GM18498 (cell line): ENCODE results near the gene PARVA.

ENCODE experiments used
- ATAC-seq: cut with Tn5 transposase; IDR thresholded peaks from one replicate; pipeline ENCODE4 v1.9.1; 2021; ENCODE audit warnings: mild to moderate bottlenecking, moderate library complexity; ENCODE audit not compliant: unreplicated experiment

Gene PARVA

DNA sequence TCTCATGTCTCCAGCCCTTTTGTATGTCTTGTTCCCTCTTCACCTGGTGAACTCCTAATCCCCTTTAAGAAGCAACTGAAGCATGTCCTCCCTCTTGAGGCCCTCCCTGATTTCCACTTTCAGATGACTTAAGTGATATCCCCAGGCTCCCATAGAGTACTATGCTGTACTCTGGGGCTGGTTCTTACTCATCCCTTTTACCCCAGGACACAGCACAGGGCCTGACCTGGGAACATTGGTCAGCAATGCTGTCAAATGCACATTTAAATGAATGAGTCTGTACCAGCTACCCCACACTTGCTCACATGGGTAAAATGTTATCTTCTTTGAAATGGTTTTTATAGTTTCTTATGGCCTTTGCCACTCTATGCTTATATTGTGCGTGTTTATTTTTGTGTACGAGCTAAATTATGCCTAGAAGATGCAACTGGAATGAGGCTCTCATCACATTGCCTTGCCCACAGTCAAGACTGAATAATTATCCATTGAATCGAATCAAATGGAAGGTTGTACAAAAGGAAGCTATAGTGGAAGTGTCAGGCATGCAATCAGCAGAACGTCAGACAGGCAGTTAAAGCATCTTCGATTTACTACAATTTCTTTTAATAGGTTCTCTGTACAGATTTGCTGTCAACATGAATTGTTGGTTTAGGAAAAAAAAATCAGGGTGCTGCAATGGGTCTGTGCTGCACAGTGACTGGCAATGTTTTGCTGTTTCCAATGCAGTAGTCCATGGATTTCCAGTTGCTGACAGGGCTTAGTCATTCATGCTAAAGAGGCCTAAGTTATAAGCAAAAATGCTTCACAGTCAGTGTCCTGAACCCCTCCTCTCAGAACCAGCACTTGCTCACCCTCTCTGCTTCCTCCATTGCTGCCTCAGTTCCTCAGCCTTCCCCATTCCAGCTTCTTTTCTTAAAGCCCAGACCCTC is 79.5 kb downstream of the PARVA start:
- ATAC-seq: no peak

- ATAC-seq: no peak
Observed at GRCh38 chr11:12458042-12458441, 80.7 kb downstream of the PARVA start.

- ATAC-seq: no peak
Observed at GRCh38 chr11:12459374-12459773, 82.0 kb downstream of the PARVA start.

DNA sequence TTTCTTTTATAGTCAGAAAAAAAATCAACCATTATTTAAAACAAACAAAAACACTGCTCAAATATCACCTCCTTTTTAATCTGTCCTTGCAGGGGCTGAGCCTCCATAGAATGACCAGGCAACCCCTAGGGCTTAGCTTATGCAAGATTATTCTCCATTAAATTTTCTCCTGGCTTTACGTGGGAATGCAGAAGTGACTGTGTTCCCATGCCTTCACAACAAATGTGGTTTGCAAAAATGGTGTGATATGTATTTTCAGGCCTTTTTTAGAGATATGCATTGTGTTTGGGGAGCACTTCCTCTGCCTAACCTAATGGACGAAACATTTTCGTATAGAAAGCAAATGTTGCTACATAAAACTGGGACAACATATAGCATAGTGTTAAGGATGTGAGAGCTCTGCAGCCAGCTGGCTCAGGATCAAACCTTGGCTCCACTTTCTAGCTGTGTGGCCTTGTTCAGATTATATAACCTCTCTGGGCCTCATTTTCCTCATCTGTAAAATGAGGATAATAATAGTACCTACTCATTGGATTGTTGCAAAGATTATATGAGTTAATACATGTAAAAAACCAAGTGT is 82.6 kb downstream of the PARVA start:
- ATAC-seq: no peak

DNA sequence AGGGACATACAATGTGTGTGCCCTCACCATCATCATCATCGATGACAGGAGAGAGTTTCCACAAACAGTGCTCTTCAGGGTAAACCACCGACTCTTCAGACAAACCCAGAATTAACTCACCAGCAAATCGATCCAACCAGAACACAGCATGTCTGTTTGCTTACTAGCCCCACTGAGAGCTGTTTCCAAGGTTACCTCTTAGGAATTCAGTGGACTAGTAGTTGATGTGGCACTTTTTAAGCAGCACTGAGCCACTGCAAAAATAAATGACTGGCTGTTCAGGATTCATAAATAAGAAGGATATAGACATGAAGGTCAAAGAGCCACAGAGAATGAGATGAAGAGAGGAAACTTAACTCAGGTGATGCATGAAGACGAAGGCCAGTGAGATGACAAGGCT is 83.1 kb downstream of the PARVA start:
- no peak for ATAC-seq

DNA sequence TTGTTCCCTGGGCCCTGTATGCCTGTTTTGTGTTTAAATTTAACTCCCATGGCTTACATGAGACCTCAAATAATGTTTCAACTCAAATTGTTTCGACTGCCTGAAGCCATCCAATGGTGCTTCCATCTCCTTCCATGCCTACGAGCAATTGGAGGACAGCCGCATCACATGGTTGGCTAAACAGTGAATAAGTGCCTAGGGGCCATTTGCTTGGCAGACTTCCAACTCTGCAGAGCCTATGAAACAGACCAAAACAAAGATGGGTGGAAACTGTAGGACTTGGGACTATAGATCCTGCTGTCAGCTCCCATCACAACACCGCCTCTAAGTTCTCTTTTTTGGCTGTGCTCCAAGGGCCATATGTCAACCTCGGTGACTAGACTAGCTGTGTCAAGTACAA is 84.1 kb downstream of the PARVA start:
- no peak for ATAC-seq

GRCh38 chr11:12464303-12464702 is 86.9 kb downstream of the PARVA start:
- ATAC-seq: no peak

DNA sequence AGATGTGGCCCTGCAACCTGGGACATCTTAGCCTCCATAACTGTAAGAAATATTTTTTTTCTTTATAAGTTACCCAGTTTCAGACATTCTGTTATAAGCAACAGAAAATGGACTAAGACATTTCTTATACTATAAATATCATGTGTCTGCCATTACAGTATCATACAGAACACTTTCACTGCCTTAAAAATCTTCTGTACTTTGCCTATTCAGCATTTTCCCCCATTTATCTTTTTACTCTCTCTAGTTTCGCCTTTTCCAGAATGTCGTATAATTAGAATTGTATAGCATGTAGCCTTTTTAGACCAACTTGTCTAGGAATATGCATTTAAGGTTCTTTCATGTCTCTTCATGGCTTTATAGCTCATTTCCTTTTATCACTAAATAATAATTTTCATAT is 88.0 kb downstream of the PARVA start:
- no peak for ATAC-seq

DNA sequence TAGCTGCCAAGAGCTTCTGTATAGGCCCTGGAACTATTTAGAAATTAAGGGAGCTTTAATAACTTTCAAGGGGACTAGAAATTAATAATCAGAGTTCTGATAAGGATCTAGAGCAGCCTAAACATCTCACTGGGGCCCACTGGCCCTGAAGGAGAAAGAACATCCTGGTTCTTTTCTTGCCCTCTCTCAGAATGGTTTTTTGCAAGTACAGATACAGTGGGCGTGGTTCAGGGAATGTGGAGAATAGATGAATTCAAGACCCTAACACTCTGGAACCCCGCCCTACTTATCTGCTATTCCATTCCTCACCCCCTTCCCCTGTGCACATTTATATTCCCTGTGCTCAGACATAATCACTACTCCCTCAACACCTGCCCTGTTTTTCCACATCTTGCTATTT is 90.2 kb downstream of the PARVA start:
- no peak for ATAC-seq

DNA sequence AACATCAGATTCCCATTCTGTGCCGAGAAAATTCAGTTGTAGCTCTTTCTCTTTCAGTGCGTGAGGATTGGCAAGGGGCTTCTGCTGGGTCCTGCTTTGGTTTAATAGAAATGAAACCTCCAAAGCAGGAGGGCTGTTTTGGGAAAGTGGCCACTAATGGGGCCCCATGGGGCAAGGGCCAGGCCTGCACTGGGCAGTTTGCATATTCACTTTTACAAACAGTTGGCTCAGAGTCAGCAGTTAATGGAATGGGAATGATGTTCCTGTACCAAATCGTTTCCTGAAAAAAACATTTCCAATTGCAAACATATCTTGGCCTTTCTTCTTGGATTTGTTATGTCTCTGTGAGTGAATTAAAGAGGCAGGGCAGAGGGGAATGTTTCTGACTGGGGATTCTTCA is 92.1 kb downstream of the PARVA start:
- ATAC-seq: no peak

GRCh38 chr11:12470236-12470635 is 92.9 kb downstream of the PARVA start:
- no peak for ATAC-seq

DNA sequence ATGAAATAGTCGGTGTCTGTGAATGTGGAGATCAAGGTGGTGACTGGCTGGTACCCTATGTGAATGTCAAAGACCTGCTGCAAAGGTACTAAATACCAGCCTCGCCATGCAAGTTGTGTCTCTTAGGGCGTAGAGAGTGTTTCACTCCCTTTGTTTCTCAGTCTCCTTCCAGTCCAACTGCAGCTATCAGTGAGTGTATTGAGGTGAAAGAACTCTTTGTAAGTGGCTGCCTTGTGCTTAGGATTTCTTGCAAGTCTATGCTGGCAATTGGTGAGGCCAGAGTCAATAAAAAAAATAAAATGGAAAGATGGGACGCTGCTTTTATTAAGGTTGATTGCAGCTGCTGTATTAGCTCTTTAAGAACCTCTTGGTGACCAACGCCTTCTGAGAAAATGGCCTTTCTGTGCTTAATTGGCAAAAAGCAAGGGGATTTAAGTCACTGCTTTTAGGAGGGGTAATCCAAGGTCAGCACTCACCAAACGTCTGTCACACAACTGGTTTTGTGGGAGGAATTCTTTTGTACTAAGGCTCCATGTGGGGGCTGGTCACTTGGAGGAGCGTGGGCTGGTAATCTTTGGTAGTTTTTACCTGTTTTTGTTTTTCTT is 95.1 kb downstream of the PARVA start:
- ATAC-seq: no peak

GRCh38 chr11:12473381-12473780 is 96.0 kb downstream of the PARVA start:
- no peak for ATAC-seq

DNA sequence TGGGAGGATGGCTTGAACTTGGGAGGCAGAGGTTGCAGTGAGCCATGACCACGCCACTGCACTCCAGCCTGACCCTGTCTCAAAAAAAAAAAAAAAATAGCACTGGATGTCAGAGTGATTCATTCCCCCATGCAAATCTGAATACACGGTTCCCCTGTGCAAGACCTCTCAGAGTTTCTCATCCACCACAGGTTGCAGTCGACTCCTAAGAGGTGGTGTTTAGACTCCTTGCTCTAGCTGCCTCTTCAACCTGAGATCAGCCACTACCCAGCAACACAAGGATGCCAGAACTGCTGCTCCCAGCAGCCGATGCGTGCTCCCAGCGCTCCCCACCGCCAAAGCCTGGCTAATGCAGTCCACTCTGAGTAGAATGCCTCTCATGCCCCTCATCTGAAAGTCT is 97.5 kb downstream of the PARVA start:
- ATAC-seq: no peak

GRCh38 chr11:12478743-12479142 is 101.4 kb downstream of the PARVA start:
- ATAC-seq: no peak

GRCh38 chr11:12480401-12480800 is 103.0 kb downstream of the PARVA start:
- no peak for ATAC-seq

- no peak for ATAC-seq
Observed at GRCh38 chr11:12482839-12483238, 105.5 kb downstream of the PARVA start.

- ATAC-seq: no peak
Observed at GRCh38 chr11:12483604-12484003, 106.2 kb downstream of the PARVA start.

GRCh38 chr11:12485328-12485727 is 108.0 kb downstream of the PARVA start:
- ATAC-seq: no peak

DNA sequence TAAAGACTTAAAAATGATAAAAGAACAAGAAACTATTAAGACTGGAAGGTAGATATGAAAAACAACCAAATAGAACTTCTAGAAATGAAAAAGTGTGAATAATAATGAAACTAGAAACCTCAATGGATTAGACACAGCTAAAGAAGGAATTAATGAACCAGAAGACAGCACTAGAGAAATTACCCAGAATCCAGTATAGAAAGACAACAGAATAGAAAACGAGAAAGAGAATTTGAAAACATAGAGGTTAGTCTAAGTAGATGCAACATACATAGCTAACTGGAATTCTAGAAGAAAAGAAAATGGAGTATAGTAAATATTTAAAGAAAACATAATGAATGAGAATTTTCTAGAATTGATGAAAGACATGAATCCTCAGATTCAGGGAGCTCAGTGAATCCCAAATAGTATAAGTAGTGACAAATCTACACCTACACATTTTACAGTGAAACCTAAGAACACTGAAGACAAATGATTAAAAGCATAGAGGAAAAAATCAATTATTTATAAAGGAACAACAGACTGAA is 111.9 kb downstream of the PARVA start:
- ATAC-seq: no peak

- no peak for ATAC-seq
Observed at GRCh38 chr11:12494699-12495098, 117.3 kb downstream of the PARVA start.
